WTC11 (cell line): Measurements from ENCODE around the gene RIPOR3. TPM values are rescaled to one million over a fixed set of nuclear protein-coding genes. Genes with fewer than 3 reads are reported as not detected.
"Not testable (repeated sequence)": the region's sequence is repeated elsewhere in the genome, so short reads cannot be mapped to it uniquely, and the experiment has no call there.

ENCODE experiments used
- ATAC-seq: fragments of 200-7000 bp; cut with Tn5 transposase; 2 replicates; pipeline ENCODE4 v1.10.0; 2021; ENCODE audit warnings: mild to moderate bottlenecking, moderate library complexity
- CTCF ChIA-PET: fragments of 300-600 bp; sonication (Branson Sonifier 250); formaldehyde crosslinking; loops from one replicate; lab custom pipeline; 2021; ENCODE audit warnings: antibody characterized with exemption; lab: Charles Lee
- POLR2A ChIA-PET: fragments of 350-600 bp; sonication (Branson Sonifier 250); formaldehyde crosslinking; loops from one replicate; lab custom pipeline; 2021; ENCODE audit warnings: antibody characterized with exemption; lab: Charles Lee
- DNase-seq: peaks from one replicate; pipeline ENCODE4 v3.0.0; 2021; ENCODE audit warnings: low spot score
- H3K27ac Mint-ChIP-seq: 2 replicates; pipeline ENCODE4 v1.8.0; 2021; ENCODE audit warnings: mixed read lengths
- H3K27me3 Mint-ChIP-seq: 2 replicates; pipeline ENCODE4 v1.8.0; 2021; ENCODE audit warnings: low read depth, mild to moderate bottlenecking, moderate library complexity, mixed read lengths
- H3K36me3 Mint-ChIP-seq: 2 replicates; pipeline ENCODE4 v1.8.0; 2021; ENCODE audit warnings: mixed read lengths
- H3K4me1 Mint-ChIP-seq: 2 replicates; pipeline ENCODE4 v1.8.0; 2022; ENCODE audit warnings: mixed read lengths
- H3K4me3 Mint-ChIP-seq: 2 replicates; pipeline ENCODE4 v1.8.0; 2021; ENCODE audit warnings: mild to moderate bottlenecking, moderate library complexity, mixed read lengths
- H3K9me3 Mint-ChIP-seq: 2 replicates; pipeline ENCODE4 v1.8.0; 2021; ENCODE audit warnings: mixed read lengths
- CREM ChIP-seq: sonication (generic); formaldehyde crosslinking; IDR thresholded peaks from 2 replicates; pipeline ENCODE4 v1.8.1; 2022; ENCODE audit warnings: mild to moderate bottlenecking, missing genetic modification reagents, moderate library complexity
- HMGA2 ChIP-seq: fragments of 250-450 bp; sonication (Bioruptor Pico); IDR thresholded peaks from 2 replicates; pipeline ENCODE4 v1.4.0; 2021; ENCODE audit warnings: mild to moderate bottlenecking, moderate library complexity
- IRF2 ChIP-seq: sonication (generic); formaldehyde crosslinking; IDR thresholded peaks from 2 replicates; pipeline ENCODE4 v1.8.0; 2022; ENCODE audit warnings: low read depth, missing genetic modification reagents, borderline replicate concordance
- JAZF1 ChIP-seq: fragments of 250-450 bp; sonication (Bioruptor Pico); IDR thresholded peaks from 2 replicates; pipeline ENCODE4 v1.9.0; 2021; ENCODE audit warnings: moderate library complexity, mild to moderate bottlenecking, inconsistent platforms
- JUN ChIP-seq: sonication (generic); formaldehyde crosslinking; IDR thresholded peaks from 2 replicates; pipeline ENCODE4 v1.8.0; 2023; ENCODE audit warnings: mild to moderate bottlenecking, missing genetic modification reagents
- MYBL2 ChIP-seq: sonication (generic); formaldehyde crosslinking; IDR thresholded peaks from 2 replicates; pipeline ENCODE4 v1.8.1; 2023; ENCODE audit warnings: mild to moderate bottlenecking, moderate library complexity, missing genetic modification reagents
- NFE2L1 ChIP-seq: sonication (generic); formaldehyde crosslinking; IDR thresholded peaks from 2 replicates; pipeline ENCODE4 v1.8.1; 2023; ENCODE audit warnings: missing genetic modification reagents
- OVOL2 ChIP-seq: fragments of 250-450 bp; sonication (Bioruptor Pico); IDR thresholded peaks from 2 replicates; pipeline ENCODE4 v1.9.0; 2021; ENCODE audit warnings: mild to moderate bottlenecking, borderline replicate concordance
- total RNA-seq: library from RNA; stranded (reverse); gene quantifications from 3 replicates; pipeline ENCODE4 v1.2.3, GENCODE V29; 2021
- TF ChIP-seq, protein P1 (sequence below): sonication (generic); formaldehyde crosslinking; IDR thresholded peaks from 2 replicates; pipeline ENCODE4 v1.8.0; 2023; ENCODE audit warnings: missing genetic modification reagents, mild to moderate bottlenecking, borderline replicate concordance
- TF ChIP-seq, protein P2 (sequence below): sonication (generic); formaldehyde crosslinking; IDR thresholded peaks from 2 replicates; pipeline ENCODE4 v1.8.0; 2022; ENCODE audit warnings: mild to moderate bottlenecking, missing genetic modification reagents
- TF ChIP-seq, protein P3 (sequence below): fragments of 250-450 bp; sonication (Bioruptor Pico); IDR thresholded peaks from 2 replicates; pipeline ENCODE4 v1.9.0; 2021; ENCODE audit warnings: moderate library complexity, mild to moderate bottlenecking, inconsistent platforms, borderline replicate concordance
- TF ChIP-seq, protein P4 (sequence below): sonication (generic); formaldehyde crosslinking; IDR thresholded peaks from 2 replicates; pipeline ENCODE4 v1.8.1; 2023; ENCODE audit warnings: mild to moderate bottlenecking, missing genetic modification reagents, moderate library complexity
- TF ChIP-seq, protein P5 (sequence below): sonication (generic); formaldehyde crosslinking; IDR thresholded peaks from 2 replicates; pipeline ENCODE4 v1.8.0; 2022; ENCODE audit warnings: missing genetic modification reagents
- TF ChIP-seq, protein P6 (sequence below): fragments of 250-450 bp; sonication (Bioruptor Pico); IDR thresholded peaks from 2 replicates; pipeline ENCODE4 v1.9.0; 2021; ENCODE audit warnings: mild to moderate bottlenecking

The RIPOR3 gene
- total RNA-seq, 1 experiment from 2014 or later, result 6.5 TPM

DNA sequence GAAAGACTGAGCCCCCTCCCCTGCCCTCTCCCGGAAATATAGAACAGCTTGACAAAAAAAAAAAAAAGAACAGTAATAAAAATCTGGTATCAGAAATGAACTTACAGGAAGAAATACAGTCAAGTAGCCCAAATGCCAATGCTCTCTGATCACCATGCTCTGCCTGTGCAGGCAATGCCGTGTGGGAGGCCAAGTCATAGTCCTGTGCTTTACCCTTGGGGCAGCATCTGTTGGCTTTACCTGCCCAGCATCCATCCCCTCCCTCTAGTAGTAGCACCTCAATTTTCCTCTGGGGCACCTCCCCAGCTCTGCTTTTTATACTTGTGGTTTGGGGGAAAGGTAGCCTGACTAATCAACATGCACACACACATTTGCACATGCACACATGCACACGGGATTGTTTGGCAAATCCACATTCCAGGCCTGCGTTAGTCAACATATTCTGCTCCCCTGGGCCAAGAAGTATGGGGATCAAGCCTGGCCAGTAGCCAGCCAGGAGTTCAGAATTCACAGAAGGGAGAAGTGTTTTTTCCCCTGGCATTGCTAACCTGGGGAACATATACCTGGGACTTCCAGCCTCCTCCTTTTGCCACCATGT lies 70.2 kb downstream of the RIPOR3 start (continued):
- TF ChIP-seq NFE2L1 (CRISPR knock-in tag) (no peak), OVOL2 (no peak)
- TF ChIP-seq, protein P1, sequence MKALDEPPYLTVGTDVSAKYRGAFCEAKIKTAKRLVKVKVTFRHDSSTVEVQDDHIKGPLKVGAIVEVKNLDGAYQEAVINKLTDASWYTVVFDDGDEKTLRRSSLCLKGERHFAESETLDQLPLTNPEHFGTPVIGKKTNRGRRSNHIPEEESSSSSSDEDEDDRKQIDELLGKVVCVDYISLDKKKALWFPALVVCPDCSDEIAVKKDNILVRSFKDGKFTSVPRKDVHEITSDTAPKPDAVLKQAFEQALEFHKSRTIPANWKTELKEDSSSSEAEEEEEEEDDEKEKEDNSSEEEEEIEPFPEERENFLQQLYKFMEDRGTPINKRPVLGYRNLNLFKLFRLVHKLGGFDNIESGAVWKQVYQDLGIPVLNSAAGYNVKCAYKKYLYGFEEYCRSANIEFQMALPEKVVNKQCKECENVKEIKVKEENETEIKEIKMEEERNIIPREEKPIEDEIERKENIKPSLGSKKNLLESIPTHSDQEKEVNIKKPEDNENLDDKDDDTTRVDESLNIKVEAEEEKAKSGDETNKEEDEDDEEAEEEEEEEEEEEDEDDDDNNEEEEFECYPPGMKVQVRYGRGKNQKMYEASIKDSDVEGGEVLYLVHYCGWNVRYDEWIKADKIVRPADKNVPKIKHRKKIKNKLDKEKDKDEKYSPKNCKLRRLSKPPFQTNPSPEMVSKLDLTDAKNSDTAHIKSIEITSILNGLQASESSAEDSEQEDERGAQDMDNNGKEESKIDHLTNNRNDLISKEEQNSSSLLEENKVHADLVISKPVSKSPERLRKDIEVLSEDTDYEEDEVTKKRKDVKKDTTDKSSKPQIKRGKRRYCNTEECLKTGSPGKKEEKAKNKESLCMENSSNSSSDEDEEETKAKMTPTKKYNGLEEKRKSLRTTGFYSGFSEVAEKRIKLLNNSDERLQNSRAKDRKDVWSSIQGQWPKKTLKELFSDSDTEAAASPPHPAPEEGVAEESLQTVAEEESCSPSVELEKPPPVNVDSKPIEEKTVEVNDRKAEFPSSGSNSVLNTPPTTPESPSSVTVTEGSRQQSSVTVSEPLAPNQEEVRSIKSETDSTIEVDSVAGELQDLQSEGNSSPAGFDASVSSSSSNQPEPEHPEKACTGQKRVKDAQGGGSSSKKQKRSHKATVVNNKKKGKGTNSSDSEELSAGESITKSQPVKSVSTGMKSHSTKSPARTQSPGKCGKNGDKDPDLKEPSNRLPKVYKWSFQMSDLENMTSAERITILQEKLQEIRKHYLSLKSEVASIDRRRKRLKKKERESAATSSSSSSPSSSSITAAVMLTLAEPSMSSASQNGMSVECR, result no peak
- TF ChIP-seq, all 79 proteins: peak for 0

DNA sequence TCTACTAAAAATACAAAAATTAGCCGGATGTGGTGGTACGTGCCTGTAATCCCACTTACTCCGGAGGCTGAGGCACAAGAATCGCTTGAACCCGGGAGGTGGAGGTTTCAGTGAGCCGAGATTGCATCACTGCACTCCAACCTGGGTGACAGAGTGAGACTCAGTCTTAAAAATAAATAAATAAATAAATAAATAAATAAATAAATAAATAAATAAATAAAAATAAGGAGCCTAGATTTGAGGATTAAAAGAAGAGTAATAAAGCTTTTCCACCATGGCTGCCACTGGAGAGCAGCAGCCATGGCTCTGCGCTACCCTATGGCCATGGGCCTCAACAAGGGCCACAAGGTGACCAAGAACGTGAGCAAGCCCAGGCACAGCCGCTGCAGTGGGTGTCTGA lies 70.9 kb downstream of the RIPOR3 start:
- H3K36me3 Mint-ChIP-seq, POLR2A ChIA-PET, ATAC-seq, H3K27me3 Mint-ChIP-seq, H3K4me1 Mint-ChIP-seq, DNase-seq, H3K27ac Mint-ChIP-seq, H3K4me3 Mint-ChIP-seq: not testable (repeated sequence)
- CTCF ChIA-PET, result interaction anchor here (0.6 to 1.0 kb wide), 2 partner anchors 32 to 290 kb away, joined by 3 to 4 read pairs; no protein-coding TSS in a partner anchor
- peak; percentile 6; the same call in 1 of the 2 replicates for TF ChIP-seq HMGA2 (CRISPR knock-in tag)
- H3K9me3 Mint-ChIP-seq, result peaks cover 13% of the 10 kb centered on the region

DNA sequence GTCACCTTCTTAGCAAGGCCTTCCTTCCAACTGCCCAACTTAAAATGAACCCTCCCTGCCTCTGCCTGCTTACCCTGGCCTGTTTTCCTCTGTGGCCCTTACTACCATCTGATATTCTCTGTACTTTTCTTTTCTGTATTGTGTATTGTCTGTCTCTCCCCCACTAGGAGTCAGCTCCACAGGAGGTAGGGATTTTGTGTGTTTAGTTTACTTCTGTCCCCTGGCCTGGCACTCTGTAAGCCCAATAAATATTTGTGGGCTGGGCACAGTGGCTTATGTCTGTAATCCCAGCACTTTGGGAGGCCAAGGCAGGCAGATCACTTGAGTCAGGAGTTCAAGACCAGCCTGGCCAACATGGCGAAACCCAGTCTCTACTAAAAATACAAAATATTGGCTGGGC lies 72.8 kb downstream of the RIPOR3 start:
- ChIA-PET POLR2A (no interaction called here), CTCF (interaction anchor here (0.7 to 2.8 kb wide), 2 partner anchors 8 to 33 kb away, joined by 3 to 9 read pairs; no protein-coding TSS in a partner anchor)
- TF ChIP-seq JUN (CRISPR knock-in tag) (no peak), IRF2 (no peak)
- H3K4me1 Mint-ChIP-seq, result no peaks in the 10 kb centered on the region
- H3K4me3 Mint-ChIP-seq, result no peak overlapping the region
- ATAC-seq (no peak), DNase-seq (no peak)
- no peak overlapping the region for H3K27ac Mint-ChIP-seq
- peaks cover 9% of the 10 kb centered on the region for H3K36me3 Mint-ChIP-seq
- peaks cover 13% of the 10 kb centered on the region for H3K9me3 Mint-ChIP-seq
- no peaks in the 10 kb centered on the region for H3K27me3 Mint-ChIP-seq

DNA sequence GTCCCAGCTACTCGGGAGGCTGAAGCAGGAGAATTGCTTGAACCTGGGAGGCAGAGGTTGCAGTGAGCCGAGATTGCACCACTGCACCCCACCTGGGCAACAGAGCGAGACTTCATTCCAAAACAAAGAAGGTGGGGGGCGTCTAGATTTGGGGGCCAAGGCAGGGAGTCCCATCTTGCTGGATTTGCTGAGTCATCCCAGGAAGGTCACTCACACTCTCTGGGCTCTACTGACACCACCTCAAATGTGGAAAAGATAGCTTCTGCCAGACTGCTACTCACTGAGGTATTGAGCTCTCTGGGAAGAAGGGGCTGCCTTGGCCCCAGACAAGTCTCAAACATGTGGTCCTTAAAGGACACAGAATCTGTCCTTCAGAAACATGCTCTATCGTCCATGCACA lies 74.3 kb downstream of the RIPOR3 start:
- ATAC-seq (no peak), DNase-seq (no peak)
- Mint-ChIP-seq H3K9me3 (peaks cover 13% of the 10 kb centered on the region), H3K36me3 (peaks cover 9% of the 10 kb centered on the region), H3K4me3 (no peak overlapping the region), H3K27ac (no peak overlapping the region), H3K27me3 (no peaks in the 10 kb centered on the region), H3K4me1 (no peaks in the 10 kb centered on the region)
- ChIA-PET POLR2A (interaction anchor here (0.7 kb wide), 1 partner anchor 12 kb away, joined by 6 read pairs; no protein-coding TSS in a partner anchor), CTCF (interaction anchor here (1.2 to 2.8 kb wide), 2 partner anchors 9 to 19 kb away, joined by 6 to 9 read pairs; no protein-coding TSS in a partner anchor)
- TF ChIP-seq, protein P2, sequence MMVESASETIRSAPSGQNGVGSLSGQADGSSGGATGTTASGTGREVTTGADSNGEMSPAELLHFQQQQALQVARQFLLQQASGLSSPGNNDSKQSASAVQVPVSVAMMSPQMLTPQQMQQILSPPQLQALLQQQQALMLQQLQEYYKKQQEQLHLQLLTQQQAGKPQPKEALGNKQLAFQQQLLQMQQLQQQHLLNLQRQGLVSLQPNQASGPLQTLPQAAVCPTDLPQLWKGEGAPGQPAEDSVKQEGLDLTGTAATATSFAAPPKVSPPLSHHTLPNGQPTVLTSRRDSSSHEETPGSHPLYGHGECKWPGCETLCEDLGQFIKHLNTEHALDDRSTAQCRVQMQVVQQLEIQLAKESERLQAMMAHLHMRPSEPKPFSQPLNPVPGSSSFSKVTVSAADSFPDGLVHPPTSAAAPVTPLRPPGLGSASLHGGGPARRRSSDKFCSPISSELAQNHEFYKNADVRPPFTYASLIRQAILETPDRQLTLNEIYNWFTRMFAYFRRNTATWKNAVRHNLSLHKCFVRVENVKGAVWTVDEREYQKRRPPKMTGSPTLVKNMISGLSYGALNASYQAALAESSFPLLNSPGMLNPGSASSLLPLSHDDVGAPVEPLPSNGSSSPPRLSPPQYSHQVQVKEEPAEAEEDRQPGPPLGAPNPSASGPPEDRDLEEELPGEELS (CRISPR knock-in tag), result no peak
- no peak for TF ChIP-seq HMGA2 (CRISPR knock-in tag)

DNA sequence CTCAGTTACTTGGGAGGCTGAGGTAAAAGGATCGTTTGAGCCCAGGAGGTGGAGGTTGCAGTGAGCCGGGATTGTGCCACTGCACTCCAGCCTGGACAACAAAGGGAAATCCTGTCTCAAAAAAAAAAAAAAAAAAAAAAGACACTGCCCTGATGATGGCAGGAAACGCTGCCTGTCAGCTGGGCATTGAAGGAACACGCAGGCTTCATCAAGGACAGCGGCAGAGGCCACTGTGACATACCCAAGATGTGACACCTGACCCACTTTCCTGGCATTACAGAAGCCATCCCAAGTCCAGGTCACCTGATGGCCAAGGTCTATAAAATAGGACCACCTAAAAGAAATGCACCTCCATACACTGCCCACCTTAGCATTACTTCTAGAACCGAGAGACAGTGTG lies 75.9 kb downstream of the RIPOR3 start:
- CTCF ChIA-PET, result no interaction called here
- peak overlapping the region; percentile 86; the same call in 1 of the 2 replicates for H3K27ac Mint-ChIP-seq
- H3K4me1 Mint-ChIP-seq, result peaks cover 7% of the 10 kb centered on the region
- TF ChIP-seq, protein P3, sequence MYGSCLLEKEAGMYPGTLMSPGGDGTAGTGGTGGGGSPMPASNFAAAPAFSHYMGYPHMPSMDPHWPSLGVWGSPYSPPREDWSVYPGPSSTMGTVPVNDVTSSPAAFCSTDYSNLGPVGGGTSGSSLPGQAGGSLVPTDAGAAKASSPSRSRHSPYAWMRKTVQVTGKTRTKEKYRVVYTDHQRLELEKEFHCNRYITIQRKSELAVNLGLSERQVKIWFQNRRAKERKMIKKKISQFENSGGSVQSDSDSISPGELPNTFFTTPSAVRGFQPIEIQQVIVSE, result no peak
- no peak for TF ChIP-seq MYBL2
- TF ChIP-seq CREM (CRISPR knock-in tag), result no peak
- TF ChIP-seq, protein P4, sequence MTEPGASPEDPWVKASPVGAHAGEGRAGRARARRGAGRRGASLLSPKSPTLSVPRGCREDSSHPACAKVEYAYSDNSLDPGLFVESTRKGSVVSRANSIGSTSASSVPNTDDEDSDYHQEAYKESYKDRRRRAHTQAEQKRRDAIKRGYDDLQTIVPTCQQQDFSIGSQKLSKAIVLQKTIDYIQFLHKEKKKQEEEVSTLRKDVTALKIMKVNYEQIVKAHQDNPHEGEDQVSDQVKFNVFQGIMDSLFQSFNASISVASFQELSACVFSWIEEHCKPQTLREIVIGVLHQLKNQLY, result no peak
- TF ChIP-seq, protein P5, sequence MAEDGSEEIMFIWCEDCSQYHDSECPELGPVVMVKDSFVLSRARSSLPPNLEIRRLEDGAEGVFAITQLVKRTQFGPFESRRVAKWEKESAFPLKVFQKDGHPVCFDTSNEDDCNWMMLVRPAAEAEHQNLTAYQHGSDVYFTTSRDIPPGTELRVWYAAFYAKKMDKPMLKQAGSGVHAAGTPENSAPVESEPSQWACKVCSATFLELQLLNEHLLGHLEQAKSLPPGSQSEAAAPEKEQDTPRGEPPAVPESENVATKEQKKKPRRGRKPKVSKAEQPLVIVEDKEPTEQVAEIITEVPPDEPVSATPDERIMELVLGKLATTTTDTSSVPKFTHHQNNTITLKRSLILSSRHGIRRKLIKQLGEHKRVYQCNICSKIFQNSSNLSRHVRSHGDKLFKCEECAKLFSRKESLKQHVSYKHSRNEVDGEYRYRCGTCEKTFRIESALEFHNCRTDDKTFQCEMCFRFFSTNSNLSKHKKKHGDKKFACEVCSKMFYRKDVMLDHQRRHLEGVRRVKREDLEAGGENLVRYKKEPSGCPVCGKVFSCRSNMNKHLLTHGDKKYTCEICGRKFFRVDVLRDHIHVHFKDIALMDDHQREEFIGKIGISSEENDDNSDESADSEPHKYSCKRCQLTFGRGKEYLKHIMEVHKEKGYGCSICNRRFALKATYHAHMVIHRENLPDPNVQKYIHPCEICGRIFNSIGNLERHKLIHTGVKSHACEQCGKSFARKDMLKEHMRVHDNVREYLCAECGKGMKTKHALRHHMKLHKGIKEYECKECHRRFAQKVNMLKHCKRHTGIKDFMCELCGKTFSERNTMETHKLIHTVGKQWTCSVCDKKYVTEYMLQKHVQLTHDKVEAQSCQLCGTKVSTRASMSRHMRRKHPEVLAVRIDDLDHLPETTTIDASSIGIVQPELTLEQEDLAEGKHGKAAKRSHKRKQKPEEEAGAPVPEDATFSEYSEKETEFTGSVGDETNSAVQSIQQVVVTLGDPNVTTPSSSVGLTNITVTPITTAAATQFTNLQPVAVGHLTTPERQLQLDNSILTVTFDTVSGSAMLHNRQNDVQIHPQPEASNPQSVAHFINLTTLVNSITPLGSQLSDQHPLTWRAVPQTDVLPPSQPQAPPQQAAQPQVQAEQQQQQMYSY (CRISPR knock-in tag), result no peak
- TF ChIP-seq, protein P6, sequence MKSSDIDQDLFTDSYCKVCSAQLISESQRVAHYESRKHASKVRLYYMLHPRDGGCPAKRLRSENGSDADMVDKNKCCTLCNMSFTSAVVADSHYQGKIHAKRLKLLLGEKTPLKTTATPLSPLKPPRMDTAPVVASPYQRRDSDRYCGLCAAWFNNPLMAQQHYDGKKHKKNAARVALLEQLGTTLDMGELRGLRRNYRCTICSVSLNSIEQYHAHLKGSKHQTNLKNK (CRISPR knock-in tag), result no peak
- no peak for TF ChIP-seq JAZF1 (CRISPR knock-in tag)

More for the DNA sequence above, 75.9 kb downstream of the RIPOR3 start:
- POLR2A ChIA-PET, result no interaction called here
- no peaks in the 10 kb centered on the region for H3K36me3 Mint-ChIP-seq
- no peak for ATAC-seq
- no peak overlapping the region for H3K4me3 Mint-ChIP-seq
- H3K27me3 Mint-ChIP-seq, result no peaks in the 10 kb centered on the region
- no peak for DNase-seq
- H3K9me3 Mint-ChIP-seq, result no peaks in the 10 kb centered on the region
